ENCODE results near the gene GPS1. TPM values are rescaled to one million over a fixed set of nuclear protein-coding genes. Genes with fewer than 3 reads are reported as not detected.
A peak's percentile ranks its signal among the peaks of the same experiment; 100 is the strongest.

The GPS1 gene
- polyA plus RNA-seq, 1 of the 3 experiments (the other 2 are of a cell fraction) = 264 TPM

DNA sequence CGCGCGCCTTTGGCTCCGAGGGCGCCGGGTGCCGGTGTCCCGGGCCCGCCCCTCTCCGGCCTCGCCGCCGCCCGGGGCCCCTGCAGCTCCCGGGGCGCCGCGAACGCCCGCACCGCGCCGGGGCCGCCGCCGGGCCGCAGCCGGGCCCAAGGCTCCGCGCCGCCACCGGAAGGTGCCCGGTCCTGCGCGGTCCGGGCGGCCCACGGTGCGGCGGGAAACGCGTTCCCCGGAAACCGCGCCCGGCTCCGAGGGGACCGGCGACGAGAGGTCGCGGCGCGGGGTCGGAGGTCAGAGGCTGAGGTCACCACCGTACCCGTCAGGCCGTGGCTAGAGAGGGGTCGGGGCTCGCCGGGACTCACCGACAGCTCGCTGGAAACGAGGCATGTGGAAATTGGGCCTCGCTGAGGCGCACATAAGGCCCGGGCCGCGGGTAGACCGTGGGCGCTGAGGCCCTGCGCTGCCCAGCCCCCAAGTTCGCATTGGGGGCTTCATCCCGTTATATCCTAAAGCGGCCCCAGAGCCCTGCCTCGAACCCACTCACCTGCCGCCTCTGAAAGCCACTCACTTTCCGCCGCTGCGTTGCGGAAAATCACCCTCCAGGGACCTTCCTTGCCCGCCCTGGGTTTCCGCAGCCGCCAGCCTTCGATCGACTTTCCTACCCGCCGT is 14.1 kb downstream of the GPS1 start, which contains the start of gene DUS1L:
Gene DUS1L, minus strand, starts transcription at position 167 of the 666 bp plus-strand sequence. CDS start 745 bp downstream, outside the sequence.
- H3K4me3 ChIP-seq (ENCODE audit: low read depth in 2 of 2, low read length in 1 of 2) = peak within 1 kb of the TSS; percentile 81 to 95
- CTCF ChIA-PET = interaction anchor here (0.6 to 8.0 kb wide), 8 partner anchors 9 to 98 kb away, joined by 3 to 47 read pairs (median 4); partner anchors contain the start of genes DCXR, GPS1, RAC3 and RFNG
- no peaks in the 10 kb centered on the region for H3K9me3 ChIP-seq
- H3K27me3 ChIP-seq (ENCODE audit: insufficient read depth) = no peaks in the 10 kb centered on the region
- no peaks in the 10 kb centered on the region for H3K9me2 ChIP-seq
- peak within 1 kb of the TSS; percentile 100 for H2AFZ ChIP-seq (ENCODE audit: low read depth)
- H3K4me1 ChIP-seq (ENCODE audit: control insufficient read depth in 1 of 2, insufficient read depth in 2 of 2, low read depth in 1 of 2, low read length in 1 of 2) = peaks cover 12 to 21% of the 10 kb centered on the region in 2 experiments; a peak in 2 of 4 replicates
- WGBS (ENCODE audit: low lambda C conversion rate) = 39% methylated on average over 29 of the region's 88 CpGs
- peaks cover 26% of the 10 kb centered on the region for H3K79me2 ChIP-seq (ENCODE audit: insufficient read depth)
- H4K20me1 ChIP-seq (ENCODE audit: insufficient read depth) = no peaks in the 10 kb centered on the region
- peaks cover 10 to 33% of the 10 kb centered on the region in 2 experiments for H3K36me3 ChIP-seq (replicated peaks in 1 of 2; ENCODE audit: control insufficient read depth in 1 of 2, insufficient read depth in 2 of 2, low read length in 1 of 2)
- H3K9ac ChIP-seq = peak within 1 kb of the TSS; percentile 89
- peaks cover 12% of the 10 kb centered on the region for H3F3A ChIP-seq (replicated peaks; ENCODE audit: insufficient read depth)
- H3K27ac ChIP-seq (ENCODE audit: low read depth in 2 of 2, low read length in 1 of 2) = peak within 1 kb of the TSS in 1 of 2 experiments; percentile 51; a peak in 1 of 4 replicates
- peak; percentile 98 for DNase-seq
- H3K4me2 ChIP-seq = peak within 1 kb of the TSS; percentile 100
- POLR2A ChIA-PET = interaction anchor here (0.6 to 1.0 kb wide), 2 partner anchors 14 to 28 kb away, joined by 3 read pairs; partner anchors contain the start of gene DCXR
- TF ChIP-seq TCF12 (IDR thresholded peaks at IDR 0.05) (no peak), NFIC (IDR thresholded peaks at IDR 0.05; ENCODE audit: borderline replicate concordance) (no peak; the same call in 1 of the 2 replicates), IRF3 (IDR thresholded peaks at IDR 0.05; ENCODE audit: low read depth, low read length) (no peak), JUND (IDR thresholded peaks at IDR 0.05) (no peak), MEF2A (IDR thresholded peaks at IDR 0.05; ENCODE audit: borderline replicate concordance, low read depth) (no peak), ELF1 (IDR thresholded peaks at IDR 0.05) (0 out of 2 replicates have a peak, but pooled peaks have one; percentile 48), GABPA (IDR thresholded peaks at IDR 0.05; ENCODE audit: low read depth) (peak; percentile 90), EZH2phosphoT487 (IDR thresholded peaks at IDR 0.05; ENCODE audit: borderline replicate concordance, low read depth) (no peak), EP300 (IDR thresholded peaks at IDR 0.05; ENCODE audit: borderline replicate concordance in 1 of 2, low read depth in 1 of 2, low read length in 1 of 2) (no peak), SIN3A (IDR thresholded peaks at IDR 0.05; ENCODE audit: borderline replicate concordance, low read depth, low read length) (peak; percentile 89; the same call in 1 of the 2 replicates), TAF1 (IDR thresholded peaks at IDR 0.05; ENCODE audit: borderline replicate concordance, low read depth, low read length) (peak; percentile 87), FOXJ3 (CRISPR knock-in tag; IDR thresholded peaks at IDR 0.05) (0 out of 2 replicates have a peak, but pooled peaks have one; percentile 47), RCOR1 (IDR thresholded peaks at IDR 0.05; ENCODE audit: low read length) (no peak), USF1 (IDR thresholded peaks at IDR 0.05; ENCODE audit: borderline replicate concordance, low read depth) (peak; percentile 55; the same call in 1 of the 2 replicates), RFX5 (IDR thresholded peaks at IDR 0.05; ENCODE audit: low read length) (no peak), RXRA (IDR thresholded peaks at IDR 0.05; ENCODE audit: borderline replicate concordance, low read depth) (no peak), MXI1 (IDR thresholded peaks at IDR 0.05; ENCODE audit: low read depth, low read length) (peak; percentile 25), MAX (IDR thresholded peaks at IDR 0.05; ENCODE audit: low read depth) (peak; percentile 77)
- TF ChIP-seq, protein P1, sequence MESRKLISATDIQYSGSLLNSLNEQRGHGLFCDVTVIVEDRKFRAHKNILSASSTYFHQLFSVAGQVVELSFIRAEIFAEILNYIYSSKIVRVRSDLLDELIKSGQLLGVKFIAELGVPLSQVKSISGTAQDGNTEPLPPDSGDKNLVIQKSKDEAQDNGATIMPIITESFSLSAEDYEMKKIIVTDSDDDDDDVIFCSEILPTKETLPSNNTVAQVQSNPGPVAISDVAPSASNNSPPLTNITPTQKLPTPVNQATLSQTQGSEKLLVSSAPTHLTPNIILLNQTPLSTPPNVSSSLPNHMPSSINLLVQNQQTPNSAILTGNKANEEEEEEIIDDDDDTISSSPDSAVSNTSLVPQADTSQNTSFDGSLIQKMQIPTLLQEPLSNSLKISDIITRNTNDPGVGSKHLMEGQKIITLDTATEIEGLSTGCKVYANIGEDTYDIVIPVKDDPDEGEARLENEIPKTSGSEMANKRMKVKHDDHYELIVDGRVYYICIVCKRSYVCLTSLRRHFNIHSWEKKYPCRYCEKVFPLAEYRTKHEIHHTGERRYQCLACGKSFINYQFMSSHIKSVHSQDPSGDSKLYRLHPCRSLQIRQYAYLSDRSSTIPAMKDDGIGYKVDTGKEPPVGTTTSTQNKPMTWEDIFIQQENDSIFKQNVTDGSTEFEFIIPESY (IDR thresholded peaks at IDR 0.05; ENCODE audit: borderline replicate concordance, low read depth) = no peak
- TF ChIP-seq, protein P2, sequence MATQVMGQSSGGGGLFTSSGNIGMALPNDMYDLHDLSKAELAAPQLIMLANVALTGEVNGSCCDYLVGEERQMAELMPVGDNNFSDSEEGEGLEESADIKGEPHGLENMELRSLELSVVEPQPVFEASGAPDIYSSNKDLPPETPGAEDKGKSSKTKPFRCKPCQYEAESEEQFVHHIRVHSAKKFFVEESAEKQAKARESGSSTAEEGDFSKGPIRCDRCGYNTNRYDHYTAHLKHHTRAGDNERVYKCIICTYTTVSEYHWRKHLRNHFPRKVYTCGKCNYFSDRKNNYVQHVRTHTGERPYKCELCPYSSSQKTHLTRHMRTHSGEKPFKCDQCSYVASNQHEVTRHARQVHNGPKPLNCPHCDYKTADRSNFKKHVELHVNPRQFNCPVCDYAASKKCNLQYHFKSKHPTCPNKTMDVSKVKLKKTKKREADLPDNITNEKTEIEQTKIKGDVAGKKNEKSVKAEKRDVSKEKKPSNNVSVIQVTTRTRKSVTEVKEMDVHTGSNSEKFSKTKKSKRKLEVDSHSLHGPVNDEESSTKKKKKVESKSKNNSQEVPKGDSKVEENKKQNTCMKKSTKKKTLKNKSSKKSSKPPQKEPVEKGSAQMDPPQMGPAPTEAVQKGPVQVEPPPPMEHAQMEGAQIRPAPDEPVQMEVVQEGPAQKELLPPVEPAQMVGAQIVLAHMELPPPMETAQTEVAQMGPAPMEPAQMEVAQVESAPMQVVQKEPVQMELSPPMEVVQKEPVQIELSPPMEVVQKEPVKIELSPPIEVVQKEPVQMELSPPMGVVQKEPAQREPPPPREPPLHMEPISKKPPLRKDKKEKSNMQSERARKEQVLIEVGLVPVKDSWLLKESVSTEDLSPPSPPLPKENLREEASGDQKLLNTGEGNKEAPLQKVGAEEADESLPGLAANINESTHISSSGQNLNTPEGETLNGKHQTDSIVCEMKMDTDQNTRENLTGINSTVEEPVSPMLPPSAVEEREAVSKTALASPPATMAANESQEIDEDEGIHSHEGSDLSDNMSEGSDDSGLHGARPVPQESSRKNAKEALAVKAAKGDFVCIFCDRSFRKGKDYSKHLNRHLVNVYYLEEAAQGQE (IDR thresholded peaks at IDR 0.05; ENCODE audit: low read depth, low read length) = peak; percentile 73
- TF ChIP-seq, protein P3, sequence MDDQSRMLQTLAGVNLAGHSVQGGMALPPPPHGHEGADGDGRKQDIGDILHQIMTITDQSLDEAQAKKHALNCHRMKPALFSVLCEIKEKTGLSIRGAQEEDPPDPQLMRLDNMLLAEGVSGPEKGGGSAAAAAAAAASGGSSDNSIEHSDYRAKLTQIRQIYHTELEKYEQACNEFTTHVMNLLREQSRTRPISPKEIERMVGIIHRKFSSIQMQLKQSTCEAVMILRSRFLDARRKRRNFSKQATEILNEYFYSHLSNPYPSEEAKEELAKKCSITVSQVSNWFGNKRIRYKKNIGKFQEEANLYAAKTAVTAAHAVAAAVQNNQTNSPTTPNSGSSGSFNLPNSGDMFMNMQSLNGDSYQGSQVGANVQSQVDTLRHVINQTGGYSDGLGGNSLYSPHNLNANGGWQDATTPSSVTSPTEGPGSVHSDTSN (IDR thresholded peaks at IDR 0.05) = peak; percentile 41; the same call in 1 of the 2 replicates
- TF ChIP-seq, protein P4, sequence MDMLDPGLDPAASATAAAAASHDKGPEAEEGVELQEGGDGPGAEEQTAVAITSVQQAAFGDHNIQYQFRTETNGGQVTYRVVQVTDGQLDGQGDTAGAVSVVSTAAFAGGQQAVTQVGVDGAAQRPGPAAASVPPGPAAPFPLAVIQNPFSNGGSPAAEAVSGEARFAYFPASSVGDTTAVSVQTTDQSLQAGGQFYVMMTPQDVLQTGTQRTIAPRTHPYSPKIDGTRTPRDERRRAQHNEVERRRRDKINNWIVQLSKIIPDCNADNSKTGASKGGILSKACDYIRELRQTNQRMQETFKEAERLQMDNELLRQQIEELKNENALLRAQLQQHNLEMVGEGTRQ (IDR thresholded peaks at IDR 0.05; ENCODE audit: borderline replicate concordance, low read depth, low read length) = no peak

Measured in SK-N-SH (cell line).